HL-60 (cell line): ENCODE data around the gene NONO.

Experiments used
- GABPA ChIP-seq: IDR thresholded peaks from 2 replicates; pipeline ENCODE4 v1.6.1; 2012; ENCODE audit warnings: low read depth
- POLR2AphosphoS5 ChIP-seq: IDR thresholded peaks from 2 replicates; pipeline ENCODE4 v1.6.1; 2012; ENCODE audit warnings: low read depth
- SPI1 ChIP-seq: IDR thresholded peaks from 2 replicates; pipeline ENCODE4 v1.6.1; 2012; ENCODE audit warnings: low read depth, mild to moderate bottlenecking, borderline replicate concordance
- TF ChIP-seq, protein P1 (sequence below): IDR thresholded peaks from one replicate; pipeline ENCODE4 v1.5.1; 2011; ENCODE audit warnings: low read length, control low read depth, inconsistent platforms; ENCODE audit not compliant: insufficient read depth
- TF ChIP-seq, protein P2 (sequence below): IDR thresholded peaks from 2 replicates; pipeline ENCODE4 v1.6.1; 2012; ENCODE audit warnings: low read depth; ENCODE audit not compliant: insufficient replicate concordance

DNA sequence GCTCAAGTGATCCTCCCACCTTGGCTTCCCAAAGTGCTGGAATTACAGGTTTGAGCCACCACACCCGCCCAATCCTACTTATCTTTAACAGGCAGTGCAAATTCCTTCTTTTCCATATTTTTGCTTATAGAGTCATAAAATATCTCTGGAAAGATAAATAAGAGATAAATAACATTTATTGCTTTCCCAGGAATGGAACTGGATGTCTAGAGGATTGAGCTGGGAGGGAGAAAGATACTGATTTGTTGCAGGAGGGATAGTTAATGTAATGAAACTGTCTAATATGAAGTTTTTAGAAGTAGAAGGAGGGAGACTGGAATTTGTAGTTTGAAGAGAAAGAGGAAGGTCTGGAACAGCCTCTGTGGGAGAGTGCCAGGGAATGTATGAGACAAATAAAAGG lies 38.3 kb downstream of the NONO start:
- TF ChIP-seq, protein P1, sequence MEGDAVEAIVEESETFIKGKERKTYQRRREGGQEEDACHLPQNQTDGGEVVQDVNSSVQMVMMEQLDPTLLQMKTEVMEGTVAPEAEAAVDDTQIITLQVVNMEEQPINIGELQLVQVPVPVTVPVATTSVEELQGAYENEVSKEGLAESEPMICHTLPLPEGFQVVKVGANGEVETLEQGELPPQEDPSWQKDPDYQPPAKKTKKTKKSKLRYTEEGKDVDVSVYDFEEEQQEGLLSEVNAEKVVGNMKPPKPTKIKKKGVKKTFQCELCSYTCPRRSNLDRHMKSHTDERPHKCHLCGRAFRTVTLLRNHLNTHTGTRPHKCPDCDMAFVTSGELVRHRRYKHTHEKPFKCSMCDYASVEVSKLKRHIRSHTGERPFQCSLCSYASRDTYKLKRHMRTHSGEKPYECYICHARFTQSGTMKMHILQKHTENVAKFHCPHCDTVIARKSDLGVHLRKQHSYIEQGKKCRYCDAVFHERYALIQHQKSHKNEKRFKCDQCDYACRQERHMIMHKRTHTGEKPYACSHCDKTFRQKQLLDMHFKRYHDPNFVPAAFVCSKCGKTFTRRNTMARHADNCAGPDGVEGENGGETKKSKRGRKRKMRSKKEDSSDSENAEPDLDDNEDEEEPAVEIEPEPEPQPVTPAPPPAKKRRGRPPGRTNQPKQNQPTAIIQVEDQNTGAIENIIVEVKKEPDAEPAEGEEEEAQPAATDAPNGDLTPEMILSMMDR: no peak
- no peak for TF ChIP-seq POLR2AphosphoS5
- no peak for TF ChIP-seq SPI1
- TF ChIP-seq GABPA: no peak
- TF ChIP-seq, protein P2, sequence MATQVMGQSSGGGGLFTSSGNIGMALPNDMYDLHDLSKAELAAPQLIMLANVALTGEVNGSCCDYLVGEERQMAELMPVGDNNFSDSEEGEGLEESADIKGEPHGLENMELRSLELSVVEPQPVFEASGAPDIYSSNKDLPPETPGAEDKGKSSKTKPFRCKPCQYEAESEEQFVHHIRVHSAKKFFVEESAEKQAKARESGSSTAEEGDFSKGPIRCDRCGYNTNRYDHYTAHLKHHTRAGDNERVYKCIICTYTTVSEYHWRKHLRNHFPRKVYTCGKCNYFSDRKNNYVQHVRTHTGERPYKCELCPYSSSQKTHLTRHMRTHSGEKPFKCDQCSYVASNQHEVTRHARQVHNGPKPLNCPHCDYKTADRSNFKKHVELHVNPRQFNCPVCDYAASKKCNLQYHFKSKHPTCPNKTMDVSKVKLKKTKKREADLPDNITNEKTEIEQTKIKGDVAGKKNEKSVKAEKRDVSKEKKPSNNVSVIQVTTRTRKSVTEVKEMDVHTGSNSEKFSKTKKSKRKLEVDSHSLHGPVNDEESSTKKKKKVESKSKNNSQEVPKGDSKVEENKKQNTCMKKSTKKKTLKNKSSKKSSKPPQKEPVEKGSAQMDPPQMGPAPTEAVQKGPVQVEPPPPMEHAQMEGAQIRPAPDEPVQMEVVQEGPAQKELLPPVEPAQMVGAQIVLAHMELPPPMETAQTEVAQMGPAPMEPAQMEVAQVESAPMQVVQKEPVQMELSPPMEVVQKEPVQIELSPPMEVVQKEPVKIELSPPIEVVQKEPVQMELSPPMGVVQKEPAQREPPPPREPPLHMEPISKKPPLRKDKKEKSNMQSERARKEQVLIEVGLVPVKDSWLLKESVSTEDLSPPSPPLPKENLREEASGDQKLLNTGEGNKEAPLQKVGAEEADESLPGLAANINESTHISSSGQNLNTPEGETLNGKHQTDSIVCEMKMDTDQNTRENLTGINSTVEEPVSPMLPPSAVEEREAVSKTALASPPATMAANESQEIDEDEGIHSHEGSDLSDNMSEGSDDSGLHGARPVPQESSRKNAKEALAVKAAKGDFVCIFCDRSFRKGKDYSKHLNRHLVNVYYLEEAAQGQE: no peak
